Astrocyte of the cerebellum (primary cell): ENCODE data around the gene CHRNA10.

Source experiments
- DNase-seq: peaks from one replicate; pipeline ENCODE4 v3.0.0-alpha.2; 2011; ENCODE audit warnings: low read depth
- H3K4me3 ChIP-seq: 2 replicates; pipeline ENCODE4 v1.5.1; 2011; ENCODE audit warnings: mild to moderate bottlenecking, low read depth, low read length, moderate library complexity
- CTCF ChIP-seq: IDR thresholded peaks from 2 replicates; pipeline ENCODE4 v1.5.1; 2012; ENCODE audit warnings: low read length, low read depth, moderate library complexity, mild to moderate bottlenecking; ENCODE audit errors: missing control alignments
- in situ Hi-C: cut with HindIII; loops from 2 replicates; pipeline ENCODE4 v1.10.0; 2017; ENCODE audit warnings: low sequenced_read_pairs

CHRNA10 gene

GRCh38 chr11:3671334-3672254 lies at the start of gene CHRNA10:
CHRNA10 (minus strand) TSS chr11:3671384; CDS start chr11:3671312, 72 bp downstream.
- no peak for TF ChIP-seq CTCF
- DNase-seq, result no peak
- in situ Hi-C loops, result no loop called here
- H3K4me3 ChIP-seq, result no peak within 1 kb of the TSS

- DNase-seq, result no peak
- no peak for TF ChIP-seq CTCF
- H3K4me3 ChIP-seq, result no peak overlapping the region
- in situ Hi-C loops, result loop anchor here (5.0 kb wide), 1 partner anchor 70 kb away; no protein-coding TSS in a partner anchor
Observed at GRCh38 chr11:3712274-3712673, 41.1 kb upstream of the CHRNA10 start.

GRCh38 chr11:3710485-3711259 lies 39.5 kb upstream of the CHRNA10 start:
- DNase-seq, result peak; percentile 12
- in situ Hi-C loops, result loop anchor here (5.0 kb wide), 1 partner anchor 72 kb away; no protein-coding TSS in a partner anchor
- no peak for TF ChIP-seq CTCF

GRCh38 chr11:3709977-3710376 lies 38.8 kb upstream of the CHRNA10 start:
- no peak for TF ChIP-seq CTCF
- H3K4me3 ChIP-seq, result no peak overlapping the region
- DNase-seq, result peak; percentile 80
- in situ Hi-C loops, result loop anchor here (5.0 kb wide), 1 partner anchor 72 kb away; no protein-coding TSS in a partner anchor

More at GRCh38 chr11:3710485-3711259, 39.5 kb upstream of the CHRNA10 start:
- no peak overlapping the region for H3K4me3 ChIP-seq

- in situ Hi-C loops, result no loop called here
- no peak for DNase-seq
- TF ChIP-seq CTCF, result no peak
- H3K4me3 ChIP-seq, result no peak overlapping the region
Observed at GRCh38 chr11:3707176-3707575, 36.0 kb upstream of the CHRNA10 start.

GRCh38 chr11:3703383-3703782 lies 32.2 kb upstream of the CHRNA10 start:
- in situ Hi-C loops, result no loop called here
- H3K4me3 ChIP-seq, result no peak overlapping the region
- no peak for DNase-seq
- TF ChIP-seq CTCF, result no peak
